GM18909 (cell line): ENCODE results near the gene FARS2.

Source experiments
- ATAC-seq: cut with Tn5 transposase; IDR thresholded peaks from one replicate; pipeline ENCODE4 v1.9.1; 2021; ENCODE audit warnings: mild to moderate bottlenecking; ENCODE audit not compliant: unreplicated experiment, poor library complexity

Gene FARS2

DNA sequence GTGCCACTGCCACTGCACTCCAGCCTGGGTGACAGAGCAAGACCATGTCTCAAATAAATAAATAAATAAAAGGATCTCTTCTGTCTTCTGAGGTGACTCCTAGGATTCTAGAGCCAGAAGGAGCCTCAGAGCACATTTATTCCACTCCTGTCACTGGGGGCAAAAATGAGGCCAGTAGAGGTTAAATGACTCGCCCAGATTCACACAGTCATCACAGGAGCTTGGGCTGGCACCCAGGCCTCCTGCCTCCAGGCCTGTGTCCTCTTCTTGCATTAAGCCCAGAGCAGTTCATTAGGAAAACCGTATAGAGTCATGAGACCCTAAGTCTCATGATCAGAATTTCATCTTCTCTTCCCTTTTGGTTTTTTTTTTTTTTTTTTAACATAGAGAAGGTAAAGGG is 502.1 kb downstream of the FARS2 start:
- ATAC-seq, result no peak

DNA sequence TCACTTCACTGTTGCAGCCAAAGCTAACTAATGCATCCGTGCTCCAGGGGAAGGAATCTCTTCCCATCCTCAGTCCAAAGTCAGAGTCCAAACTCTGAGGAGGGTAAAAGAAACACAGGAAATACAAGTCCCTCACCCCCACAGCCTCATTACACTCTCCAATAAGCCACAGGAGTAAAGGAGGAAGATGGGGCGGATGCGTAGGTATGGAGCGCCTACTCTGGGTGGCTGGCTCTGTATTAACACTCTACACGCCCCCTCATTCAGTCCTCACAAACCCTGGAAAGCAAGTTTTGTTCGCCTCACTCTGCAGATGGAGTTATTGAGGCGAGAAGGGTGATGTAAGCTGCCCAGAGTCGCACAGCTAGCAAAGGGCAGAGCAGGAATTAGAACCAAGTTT is 502.6 kb downstream of the FARS2 start:
- ATAC-seq, result peak; percentile 38

DNA sequence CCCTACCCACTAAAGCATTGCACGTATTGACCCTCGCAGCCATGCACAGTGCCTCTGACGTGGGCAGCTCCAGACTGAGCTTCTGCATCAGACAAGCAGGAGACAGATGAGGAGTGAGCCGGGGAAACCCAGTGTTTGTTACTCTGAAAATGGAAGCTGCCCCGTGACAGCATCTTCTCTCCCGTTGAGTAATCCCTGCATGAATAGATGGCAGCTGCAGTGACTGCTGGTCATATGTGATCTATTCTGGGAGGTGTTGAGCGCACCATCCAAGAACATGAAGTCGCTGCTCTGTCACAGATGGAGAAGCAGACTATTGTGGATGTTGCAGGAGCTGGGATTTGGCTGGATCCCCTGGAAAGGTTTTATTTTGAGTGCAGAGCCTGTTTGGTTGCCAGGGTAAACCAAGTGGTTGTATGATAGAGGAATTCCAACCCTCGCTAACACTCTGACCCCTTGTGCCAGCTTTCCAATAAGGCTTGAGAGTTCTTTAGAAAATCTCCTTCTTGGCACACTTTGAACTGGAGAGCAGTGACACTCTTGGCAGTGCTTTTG is 503.2 kb downstream of the FARS2 start:
- no peak for ATAC-seq

DNA sequence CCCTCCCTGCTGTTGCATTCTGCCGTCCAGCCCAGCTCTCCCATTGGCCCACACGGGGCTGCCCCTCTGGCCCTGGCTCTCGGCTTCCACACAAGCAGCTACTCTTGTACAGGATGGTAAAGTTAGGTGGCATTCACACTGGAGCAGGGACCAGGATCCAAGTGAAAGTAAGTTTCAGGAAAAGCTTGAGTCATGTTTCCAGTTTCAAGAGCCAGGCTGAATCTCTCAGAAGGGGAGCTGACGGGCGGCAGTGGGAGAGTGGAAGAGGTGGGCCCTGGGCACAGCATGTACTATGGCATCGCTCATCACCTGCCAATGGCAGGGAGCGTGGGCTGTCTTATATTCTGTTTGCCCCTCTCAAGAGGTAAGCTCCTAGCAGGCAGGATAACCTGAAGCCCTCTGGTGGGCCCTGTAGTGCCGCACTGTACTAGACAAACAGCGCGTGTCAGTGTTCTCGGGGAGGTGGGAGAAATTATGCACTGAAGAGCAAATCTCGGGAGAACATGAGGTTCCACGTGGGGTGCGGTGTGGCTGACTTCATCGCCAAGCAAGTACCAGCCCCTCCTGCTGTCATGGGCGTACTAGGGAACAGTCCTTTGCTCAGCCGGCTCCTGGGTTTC is 503.9 kb downstream of the FARS2 start:
- ATAC-seq, result no peak

DNA sequence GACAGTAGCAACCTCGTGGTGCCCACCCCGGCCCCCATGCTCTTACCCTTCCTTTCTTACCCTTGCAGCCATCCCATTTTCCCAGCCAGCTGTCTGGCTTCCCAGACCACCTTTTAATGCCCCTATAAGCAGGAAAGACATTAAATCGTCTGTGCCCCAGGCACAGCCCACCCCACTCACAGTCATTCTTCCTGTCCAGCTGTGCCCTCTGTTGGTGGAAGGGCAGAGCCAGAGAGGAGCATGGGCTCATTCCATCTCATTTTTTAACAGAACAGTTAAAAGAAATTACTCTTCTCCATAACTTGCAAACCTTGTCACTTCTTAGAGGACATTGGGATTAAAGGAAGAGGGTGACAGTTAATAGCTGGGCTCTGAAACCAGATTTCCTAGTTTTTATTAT is 504.9 kb downstream of the FARS2 start:
- ATAC-seq, result no peak

DNA sequence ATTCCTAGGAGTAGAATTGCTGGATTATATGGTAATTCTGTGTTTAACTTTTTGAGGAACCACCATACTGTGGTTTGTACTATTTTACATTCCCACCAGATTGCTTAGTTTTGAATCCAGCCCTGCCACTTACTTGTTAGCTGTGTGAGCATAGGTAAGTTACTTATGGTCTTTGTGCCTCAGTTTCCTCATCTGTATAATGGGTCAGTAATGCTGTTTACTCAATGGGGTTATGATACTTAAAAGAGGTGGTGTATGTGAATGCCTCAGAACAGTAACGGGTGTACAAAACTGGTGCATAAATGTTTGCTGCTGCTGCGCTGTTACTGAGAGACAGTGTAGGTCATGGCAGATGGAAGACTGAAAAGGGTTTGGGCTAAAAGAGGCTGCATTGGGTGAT is 506.2 kb downstream of the FARS2 start:
- ATAC-seq, result no peak

DNA sequence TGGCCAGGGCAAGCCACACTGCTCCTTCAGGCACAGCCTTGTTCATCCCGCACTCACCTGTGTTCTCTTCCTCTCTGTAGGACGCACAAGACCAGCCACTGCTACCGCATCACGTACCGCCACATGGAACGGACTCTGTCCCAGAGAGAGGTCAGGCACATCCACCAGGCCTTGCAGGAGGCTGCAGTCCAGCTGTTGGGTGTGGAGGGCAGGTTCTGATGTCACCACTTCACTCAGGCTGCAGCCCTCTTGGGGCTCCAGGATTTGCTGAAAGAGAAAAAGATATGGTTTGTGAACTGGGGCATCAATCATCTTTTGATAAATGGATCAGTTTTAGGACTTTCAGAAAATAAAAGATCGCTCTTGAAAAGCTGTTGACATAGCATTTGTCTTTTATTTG is 509.9 kb downstream of the FARS2 start:
- ATAC-seq, result no peak

DNA sequence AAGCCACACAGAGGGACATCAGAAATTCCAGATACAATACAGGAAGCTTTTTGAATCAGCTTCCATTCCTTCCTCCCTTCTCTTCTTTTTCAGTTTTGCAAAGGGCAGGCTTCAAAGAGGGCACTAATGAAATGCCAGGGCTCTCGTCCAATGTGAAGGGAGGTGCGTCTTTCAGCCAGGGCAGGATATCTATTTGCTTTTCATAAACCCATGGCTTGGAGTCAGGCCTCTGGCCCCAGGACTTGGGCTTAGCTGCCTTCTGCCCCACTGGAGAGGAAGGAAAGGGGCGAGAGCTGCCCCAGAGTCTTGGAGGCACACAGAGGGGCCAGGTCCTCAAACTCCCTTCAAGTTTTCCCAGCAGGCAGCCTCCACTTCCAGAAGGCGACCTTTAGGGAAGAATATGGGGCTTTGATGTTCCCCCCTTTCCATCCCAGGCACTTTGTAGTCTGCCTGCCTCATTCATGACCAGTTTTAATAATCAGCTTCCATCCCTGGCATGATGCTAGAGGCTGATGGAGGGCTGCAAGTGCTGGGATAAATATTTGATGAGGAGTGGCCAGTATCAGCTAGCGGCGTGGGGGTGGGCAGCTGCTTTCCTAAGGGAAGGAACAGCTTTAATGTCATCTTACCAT is 510.6 kb downstream of the FARS2 start:
- no peak for ATAC-seq

DNA sequence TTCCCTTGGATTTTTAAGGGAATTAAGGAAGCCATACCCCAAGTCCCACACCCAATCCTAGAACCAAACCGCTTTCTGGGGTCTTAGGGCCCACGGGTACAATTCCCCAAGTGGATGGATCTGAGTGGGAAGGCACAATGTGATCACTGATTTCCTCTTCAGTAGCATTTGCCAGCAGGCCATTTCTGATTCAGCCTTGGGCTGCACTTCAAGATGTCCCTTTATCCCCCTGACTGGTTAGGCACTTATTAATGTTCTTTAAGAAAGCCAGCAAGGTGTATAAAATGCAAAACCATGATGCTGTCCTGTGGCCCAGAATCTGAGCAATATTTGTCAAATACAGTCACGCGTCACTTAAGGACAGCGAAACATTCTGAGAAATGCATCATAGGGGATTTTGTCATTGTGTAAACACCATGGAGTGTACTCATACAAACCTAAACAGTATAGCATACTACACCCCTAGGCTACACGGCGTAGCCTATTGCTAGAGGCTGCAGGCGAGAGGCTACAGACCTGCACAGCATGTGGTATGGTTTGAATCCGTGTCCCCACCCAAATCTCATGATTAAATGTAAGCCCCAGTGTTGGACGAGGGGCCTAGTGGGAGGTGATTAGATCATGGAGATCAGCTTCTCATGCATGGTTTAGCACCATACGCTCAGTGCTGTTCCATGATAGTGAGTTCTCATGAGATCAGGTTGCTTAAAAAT is 511.3 kb downstream of the FARS2 start:
- no peak for ATAC-seq

DNA sequence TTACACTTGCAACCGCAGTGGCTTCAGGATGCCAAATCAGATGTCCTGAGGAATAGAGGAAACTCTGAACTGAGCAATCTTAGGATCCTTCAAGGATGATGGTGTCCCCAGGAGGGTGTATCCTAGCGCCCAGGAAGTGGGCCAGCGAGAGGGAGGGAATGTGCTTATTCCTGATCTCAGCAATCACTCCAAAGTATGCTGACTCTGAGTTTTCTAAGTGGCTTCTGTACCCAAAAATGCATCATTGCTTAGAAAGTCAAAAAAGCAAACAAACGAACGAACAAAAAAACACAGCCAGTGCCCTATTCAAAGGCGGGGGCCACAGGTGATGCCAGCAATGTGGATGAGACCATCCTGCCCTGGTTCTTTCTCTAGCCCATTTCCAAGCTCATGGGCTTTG is 514.8 kb downstream of the FARS2 start:
- ATAC-seq, result no peak

DNA sequence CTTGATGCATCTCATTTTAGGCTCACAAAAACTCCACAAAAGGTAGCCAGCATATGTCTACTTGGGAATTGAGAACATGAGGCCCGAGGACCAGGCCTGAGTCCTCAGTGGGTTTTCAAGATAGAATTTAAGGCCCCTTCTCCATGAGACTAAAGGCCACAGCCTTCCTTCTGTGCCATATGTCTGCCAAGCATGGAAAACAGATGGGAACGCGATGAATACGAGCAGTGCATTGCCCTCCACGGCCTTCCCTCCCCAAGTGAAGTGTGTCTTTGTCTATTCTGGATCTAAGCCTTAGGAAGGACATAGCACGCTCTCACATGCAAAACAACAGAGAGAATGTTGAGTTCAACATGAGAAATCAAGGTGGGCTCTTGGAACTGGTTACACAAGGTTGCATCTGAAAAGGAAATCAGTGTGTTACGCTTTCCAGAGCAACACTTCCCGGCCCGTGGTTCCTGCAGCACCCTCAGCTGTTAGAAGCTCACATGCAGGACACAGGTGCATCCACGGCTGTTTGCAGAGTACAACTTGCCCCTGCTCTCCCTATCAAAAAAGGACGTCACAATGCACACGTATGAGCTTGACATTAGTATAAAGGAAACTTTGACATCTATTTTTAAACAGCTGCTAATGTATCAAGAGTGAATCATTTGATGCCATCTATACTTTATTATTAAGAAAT is 515.5 kb downstream of the FARS2 start:
- no peak for ATAC-seq

DNA sequence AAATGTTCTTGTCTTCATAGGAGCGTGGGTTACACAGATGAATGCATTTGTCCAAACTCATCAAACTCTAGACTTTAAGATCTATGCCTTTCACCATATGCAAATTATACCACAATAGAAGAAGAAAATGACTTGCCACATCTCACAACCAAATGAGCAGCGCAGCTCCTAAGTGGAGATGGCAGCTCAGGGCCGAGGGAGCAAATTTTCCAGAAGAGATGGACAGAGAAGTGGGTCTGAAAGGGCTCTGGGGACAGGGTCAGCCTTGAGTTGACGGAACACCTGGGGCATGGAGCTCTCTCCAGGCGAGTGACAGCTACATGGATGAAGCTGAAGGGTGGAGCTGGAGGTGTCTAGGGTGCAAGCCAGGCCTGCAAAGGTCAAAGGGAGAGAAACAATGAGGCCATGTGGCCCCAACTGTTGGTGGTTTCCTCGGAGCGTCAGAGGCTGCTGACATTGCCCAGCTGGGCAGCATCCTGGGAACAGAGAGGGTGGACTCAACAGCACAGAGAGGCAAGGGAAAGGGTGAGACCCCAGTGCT is 517.1 kb downstream of the FARS2 start:
- peak; percentile 84 for ATAC-seq

DNA sequence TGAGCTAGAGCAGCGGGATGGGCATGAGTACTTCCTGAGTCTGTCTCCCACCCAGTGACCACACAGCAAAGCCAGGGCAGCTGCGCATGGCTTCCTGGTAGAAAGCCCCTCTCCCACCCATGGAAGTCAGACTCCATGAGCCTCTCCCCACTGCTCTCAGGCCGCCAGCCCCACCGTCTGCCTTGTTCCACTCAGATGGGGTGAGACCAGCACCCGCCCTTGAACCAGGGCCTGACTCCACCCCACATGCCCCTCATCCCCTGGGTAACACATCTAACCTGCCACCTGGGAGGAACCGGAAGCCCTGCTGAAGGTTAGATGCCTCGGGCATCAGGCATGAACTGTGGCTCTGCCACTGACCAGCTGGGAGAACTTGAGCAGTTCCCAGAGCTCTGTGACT is 517.6 kb downstream of the FARS2 start:
- no peak for ATAC-seq

DNA sequence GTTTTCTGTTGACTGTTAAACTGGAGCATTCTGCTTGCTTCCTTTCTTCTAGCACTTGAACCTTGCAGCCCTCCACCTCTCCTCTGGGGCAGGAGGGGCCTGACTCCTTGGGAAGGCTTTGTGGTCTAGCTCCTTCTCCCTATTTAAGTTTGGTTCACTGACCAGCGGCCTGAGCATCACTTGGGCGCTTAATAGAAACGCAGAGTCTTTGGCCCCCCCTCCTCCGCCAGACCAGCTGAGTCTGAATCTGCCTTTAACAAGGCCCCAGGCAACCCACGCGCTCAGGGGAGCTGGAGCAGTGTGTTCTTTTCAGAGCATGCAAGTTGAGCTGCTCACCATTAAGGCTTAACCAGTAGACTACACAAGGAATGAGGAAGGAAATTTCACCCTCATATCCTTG is 519.7 kb downstream of the FARS2 start:
- no peak for ATAC-seq

DNA sequence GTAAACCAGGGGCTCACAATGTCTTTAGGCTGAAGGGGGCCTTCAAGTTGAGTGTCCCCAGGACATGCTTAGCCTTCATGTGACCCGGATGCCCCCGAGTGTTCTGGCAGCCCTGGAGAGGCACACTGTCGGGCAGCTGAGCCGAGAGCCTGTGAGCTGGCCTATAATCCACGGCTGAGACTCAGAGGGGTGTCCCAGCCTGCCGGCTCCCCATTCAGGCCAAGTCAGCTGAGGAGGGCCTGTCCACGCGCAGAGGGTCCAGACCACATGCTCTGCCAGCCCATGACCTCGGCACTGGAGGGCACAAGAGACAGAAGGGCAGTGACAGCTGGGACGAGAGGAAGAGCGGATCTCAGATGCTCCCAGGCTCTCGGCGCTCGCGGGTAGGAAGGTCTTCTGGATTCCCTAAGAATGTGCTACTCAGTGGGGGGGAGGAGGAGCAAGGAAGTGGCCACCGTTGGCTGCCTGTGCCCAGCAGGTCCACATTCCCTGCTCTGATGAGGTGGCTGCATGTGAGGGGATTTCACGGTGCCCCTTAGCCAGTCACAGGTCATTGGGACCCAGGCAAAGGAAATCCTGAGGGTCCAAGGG is 520.7 kb downstream of the FARS2 start:
- ATAC-seq, result no peak

DNA sequence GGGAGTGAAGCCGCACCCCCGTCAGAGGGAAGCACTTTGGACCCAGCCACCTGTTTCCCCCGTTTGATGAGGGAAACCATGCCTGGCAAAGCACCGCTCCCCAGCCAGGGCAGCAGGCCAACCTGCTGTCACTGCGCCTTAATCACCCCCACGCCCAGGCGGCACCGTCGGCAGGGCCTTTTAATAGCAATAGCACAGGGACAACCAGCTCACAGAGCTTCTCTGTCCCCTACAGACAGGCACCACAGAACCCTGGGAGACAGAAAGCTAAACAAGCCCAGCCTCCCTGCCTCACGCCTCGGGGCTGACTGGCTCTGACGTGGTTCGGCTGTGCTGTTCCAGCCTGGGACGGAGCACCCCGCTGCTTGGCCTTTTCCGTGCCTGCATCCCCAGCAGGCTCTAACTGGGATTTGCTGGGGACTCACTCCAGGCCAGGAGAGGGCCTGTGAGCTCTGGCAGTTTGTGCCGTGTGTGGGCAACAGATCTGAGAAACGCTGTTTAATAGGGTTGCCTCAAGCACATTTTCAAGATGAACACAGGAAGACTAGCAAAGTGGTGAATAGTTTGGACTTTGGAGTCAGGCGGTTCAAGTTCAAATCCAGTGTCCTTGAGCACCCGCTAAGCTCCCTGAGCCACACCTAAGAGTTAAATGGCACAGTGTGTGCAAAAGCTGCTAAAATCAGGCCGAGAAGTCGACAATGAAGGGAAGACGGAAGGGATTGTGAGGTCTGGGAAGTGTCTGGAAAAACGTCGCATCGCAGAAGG is 521.7 kb downstream of the FARS2 start:
- ATAC-seq, result no peak

DNA sequence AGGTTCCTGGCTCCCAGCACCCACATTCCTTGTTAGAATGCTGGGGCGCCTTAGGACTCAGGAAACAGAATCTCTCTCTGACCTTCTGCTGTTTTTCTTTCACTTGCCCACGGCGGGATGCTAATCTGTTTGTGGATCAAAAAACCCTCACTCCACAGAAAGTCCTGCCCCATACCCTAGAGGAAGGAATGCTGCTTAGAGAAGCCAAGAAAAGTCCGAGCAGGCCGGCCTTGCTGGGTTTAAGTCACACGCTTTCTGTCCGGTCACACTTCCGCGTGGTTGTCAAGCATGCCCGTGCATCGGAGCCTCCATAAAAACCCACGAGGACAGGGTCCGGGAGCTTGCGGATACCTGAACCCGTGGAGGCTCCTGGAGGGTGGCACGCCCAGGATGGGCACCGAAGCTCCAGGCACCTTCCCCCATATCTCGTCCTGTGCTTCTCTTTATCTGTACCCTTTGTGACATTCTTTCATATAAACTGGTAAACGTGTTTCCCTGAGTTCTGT is 522.3 kb downstream of the FARS2 start:
- ATAC-seq, result no peak

DNA sequence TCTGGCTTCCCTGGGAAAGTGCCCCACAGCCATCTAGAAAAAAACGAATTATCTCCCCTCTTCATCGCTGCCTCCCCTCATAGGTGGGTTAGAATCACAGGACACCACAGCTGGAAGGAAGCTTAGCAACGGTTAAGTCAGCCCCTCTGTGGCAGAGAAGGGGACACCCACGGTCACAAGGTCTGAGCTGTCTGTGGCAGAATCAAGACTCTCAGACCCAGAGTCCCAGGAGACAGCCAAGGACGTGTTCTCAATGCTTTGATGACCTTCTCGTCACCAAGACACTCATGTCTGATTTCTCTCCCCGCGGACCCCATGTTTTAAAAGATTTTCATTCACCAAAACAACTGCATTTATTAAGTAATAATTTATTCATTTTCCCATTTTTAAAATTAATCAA is 523.9 kb downstream of the FARS2 start:
- no peak for ATAC-seq

DNA sequence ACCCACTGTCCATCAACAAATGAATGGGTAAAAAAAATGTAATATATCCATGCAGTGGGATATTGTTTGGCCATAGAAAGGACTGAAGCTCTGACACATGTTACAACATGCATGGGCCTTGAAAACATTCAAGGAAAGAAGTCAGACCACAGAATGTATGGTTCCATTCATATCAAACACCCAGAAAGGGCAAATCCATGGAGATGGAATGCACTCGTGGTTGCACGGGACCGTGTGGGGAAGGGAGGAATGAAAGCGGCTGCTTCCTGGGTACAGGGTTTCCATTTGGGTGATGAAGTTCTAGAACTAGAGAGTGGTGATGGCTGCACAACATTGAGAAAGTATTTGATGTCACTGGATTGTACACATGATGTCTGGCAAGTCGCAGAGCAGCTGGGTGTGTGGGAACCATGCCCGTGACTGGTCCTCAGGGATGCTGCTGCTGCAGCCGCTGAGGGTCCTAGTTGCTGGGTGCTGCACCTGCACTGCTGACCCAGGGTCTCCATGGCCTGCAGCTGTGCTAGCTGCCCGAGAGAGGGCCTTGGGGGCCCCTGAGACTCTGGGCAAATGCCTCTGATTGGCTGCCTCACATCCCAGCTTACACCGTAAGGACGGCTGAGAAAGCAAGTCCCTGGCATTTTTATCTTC is 525.1 kb downstream of the FARS2 start:
- no peak for ATAC-seq
